ENCODE results near the gene CHURC1.

DNA sequence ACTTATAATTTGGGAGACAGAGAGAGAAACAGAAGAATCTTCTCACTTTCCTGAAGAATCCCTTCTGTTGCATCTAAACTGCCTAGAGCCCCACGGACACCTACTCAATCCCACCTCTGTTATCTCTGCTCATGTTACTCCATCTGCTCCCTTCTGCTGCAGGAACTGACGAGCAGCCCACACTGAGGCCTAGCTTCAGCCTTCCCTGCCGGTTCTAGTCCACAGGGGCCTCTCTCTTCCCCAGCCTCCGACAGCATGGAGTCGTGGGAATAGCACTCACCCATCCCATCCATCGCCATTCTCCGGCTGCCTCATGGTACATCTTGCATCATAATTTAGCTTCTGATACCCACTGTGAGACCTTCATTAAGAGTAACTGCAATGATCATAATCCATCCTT is 53.9 kb downstream of the CHURC1 start:
- no peak for TF ChIP-seq CTCF (IDR thresholded peaks at IDR 0.05)
- TF ChIP-seq ZFX (IDR thresholded peaks at IDR 0.05; ENCODE audit: borderline replicate concordance): no peak
